HG02973 (cell line): ENCODE data around the gene CCL17.
"Not testable (repeated sequence)": the region's sequence is repeated elsewhere in the genome, so short reads cannot be mapped to it uniquely, and the experiment has no call there.

ENCODE experiments used
- ATAC-seq: cut with Tn5 transposase; IDR thresholded peaks from one replicate; pipeline ENCODE4 v1.9.1; 2021; ENCODE audit warnings: moderate library complexity; ENCODE audit not compliant: unreplicated experiment

Gene CCL17

DNA sequence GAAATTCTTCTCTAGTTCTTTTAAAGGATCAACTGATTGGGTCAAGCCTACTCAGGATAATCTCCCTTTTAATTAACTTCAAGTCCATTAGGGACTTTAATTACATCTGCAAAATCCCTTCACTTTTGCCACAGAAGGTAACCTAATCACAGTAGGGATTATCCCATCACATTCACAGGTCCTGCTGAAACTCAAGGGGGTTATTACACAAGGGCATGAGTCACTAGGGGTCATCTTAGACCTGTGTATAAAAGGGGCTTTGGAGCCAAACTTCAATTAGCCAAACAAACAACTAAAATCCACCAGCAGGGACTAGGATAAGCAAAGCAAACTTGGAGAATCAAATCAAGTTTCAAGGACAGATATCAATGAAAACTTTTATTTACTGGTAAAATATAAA is 23.3 kb downstream of the CCL17 start:
- ATAC-seq, result no peak

DNA sequence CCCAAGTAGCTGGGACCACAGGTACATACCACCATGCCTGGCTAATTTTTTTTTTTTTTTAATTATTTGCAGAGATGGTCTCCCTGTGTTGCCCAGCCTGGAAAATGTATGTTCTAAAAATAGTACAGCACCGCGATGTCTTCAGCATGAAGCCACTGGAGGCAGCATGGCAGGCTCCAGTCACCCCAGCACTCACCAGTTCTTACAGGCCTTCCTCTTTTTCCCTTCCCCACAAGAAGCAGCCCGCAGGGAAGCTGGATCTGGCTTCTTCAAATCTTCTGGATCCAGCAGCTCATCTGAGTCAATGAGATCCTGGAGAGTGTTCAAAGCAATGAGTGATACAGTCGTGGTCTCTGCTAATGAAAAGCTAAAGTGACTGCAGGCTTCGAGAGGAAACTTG is 26.4 kb downstream of the CCL17 start:
- no peak for ATAC-seq

DNA sequence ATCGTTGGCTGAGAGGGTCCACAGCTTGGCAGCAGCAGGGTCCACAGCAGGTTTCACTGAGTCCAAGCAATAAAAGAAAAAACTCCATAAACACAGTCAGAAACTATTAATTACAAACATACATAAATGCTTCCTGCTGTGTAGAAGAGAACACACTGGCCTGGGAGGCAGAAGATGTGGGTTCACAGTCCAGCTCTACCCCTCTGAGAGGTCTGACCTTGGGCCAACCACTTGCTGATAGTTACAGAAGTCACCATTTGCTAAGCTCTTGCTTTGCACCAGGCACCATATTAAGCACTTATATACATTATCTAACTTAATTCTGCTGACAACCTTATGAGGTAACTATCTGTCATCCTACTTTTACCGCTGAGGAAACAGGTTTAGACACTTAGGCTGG is 27.9 kb downstream of the CCL17 start:
- ATAC-seq, result no peak

DNA sequence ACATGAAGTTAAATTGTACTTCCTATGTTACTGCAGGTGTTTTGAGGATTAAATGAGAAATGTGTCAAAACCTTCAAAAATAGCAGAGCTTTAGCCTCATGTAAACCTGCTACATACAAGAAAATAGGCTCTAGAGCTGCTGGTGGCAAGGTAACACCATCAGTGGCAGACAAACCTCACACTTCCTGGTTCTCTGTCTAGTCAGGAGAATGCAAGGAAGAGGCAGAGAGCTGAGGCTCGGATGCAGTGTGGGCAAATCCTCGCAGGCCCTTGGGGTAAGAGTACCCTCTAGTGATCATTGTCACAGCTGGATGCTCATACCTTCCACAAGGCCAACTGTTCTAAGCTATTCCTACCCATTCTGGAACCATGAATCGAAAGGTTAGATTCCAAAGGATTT is 28.4 kb downstream of the CCL17 start:
- ATAC-seq, result no peak

DNA sequence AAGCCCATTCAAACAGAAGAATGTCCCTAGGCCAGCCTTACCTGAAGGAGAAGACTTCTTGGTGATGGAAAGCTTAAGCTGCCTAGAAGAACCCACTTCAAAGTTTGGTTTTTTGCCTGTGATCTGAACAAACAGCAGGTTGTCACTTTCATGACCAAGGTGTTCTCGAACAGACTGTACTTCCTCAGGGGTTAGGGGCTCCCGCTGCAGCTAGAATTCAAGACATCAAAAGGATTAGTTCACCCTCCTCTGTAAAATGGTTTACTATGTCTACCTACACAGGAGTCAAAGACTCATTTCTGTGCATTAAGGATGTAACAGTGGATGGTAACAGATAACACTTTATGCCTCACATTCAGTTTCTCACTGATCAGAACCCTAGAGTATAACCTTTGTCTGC is 29.4 kb downstream of the CCL17 start:
- ATAC-seq, result no peak

DNA sequence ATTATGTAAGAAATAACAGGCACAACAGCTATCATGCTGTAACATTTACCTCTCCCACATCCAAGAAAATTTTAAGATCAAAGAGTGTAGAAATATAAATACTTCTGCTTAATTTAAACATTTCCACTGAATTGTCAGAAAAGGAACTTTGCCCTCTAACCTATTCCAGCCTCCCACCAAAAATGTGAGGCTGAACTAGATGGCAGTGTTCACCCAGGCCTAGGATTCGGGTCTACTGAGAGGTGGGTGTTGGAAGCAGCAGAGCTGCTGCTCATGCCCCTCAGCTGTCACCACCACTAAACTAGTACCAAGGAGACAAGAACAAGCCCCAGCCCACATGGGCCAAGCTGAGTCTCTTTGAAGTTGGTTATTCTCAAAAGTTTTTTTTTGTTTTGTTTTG is 31.3 kb downstream of the CCL17 start:
- ATAC-seq, result no peak

DNA sequence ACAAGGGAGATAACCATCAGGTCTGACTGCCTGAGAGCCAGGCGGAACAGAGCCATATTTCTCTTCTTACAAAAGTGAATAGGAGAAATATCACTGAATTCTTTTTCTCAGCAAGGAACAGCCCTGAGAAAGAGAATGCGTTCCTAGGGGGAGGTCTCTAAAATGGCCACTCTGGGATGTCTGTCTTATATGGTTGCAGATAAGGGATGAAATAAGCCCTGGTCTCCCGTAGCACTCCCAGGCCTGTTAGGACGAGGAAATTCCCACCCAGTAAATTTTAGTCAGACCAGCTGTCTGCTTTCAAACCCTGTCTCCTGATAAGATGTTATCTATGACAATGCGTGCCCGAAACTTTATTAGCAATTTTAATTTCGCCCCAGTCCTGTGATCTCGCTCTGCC is 35.4 kb downstream of the CCL17 start:
- ATAC-seq, result not testable (repeated sequence)

DNA sequence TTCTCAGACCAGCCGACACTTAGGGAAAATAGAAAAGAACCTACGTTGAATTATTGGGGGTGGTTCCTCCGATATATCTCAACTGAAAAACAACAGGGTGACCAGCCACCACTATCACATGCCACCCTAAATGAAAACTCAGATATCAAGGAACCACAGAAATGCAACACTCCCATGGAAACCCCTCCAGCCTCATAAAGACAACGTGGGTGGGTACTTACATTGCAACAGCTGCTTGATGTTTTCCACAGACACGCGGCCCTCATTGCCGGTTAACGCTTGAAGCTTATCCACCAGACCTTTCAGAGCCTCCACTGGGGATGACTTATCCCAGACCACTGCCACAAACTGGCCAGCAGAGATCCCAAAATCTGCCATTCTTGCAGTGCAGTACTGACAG is 36.0 kb downstream of the CCL17 start:
- not testable (repeated sequence) for ATAC-seq

DNA sequence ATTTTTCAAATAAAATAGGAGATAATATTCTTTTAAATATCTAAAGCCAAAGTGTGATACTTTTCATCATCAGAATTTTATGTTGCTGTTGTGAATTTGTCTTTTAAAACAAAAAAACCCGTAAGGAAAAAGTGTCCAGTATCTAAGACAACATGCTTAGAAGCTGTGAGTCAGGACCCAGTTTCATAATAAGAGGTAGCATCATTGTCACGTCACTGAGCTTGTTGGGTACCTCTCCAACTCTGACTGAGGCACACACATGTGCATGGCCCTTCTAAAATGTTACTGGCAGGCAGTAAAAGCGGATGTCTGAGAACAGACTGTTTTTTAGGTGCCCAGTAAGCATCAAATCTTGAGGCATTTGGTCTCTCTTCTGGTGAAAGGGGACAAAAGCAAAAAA is 40.1 kb downstream of the CCL17 start:
- no peak for ATAC-seq

DNA sequence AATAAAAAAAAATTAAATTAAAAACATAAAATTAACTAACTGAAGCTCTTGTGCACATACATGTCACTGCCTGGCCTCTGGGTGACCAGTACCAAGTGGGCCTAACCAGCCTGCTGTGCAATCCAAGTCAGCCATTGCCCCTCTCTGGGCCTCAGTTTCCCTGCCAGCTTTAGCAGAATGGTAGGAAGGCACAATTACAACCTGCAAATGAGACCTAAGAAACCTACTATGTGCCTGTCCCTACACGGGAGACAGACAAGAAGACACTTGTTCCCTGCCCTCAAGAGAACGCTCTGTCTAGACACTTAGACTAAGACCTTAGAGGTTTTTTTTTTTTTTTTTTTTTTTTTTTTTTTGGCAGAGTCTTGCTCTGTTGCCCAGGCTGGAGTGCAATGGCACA is 40.9 kb downstream of the CCL17 start:
- ATAC-seq, result no peak

DNA sequence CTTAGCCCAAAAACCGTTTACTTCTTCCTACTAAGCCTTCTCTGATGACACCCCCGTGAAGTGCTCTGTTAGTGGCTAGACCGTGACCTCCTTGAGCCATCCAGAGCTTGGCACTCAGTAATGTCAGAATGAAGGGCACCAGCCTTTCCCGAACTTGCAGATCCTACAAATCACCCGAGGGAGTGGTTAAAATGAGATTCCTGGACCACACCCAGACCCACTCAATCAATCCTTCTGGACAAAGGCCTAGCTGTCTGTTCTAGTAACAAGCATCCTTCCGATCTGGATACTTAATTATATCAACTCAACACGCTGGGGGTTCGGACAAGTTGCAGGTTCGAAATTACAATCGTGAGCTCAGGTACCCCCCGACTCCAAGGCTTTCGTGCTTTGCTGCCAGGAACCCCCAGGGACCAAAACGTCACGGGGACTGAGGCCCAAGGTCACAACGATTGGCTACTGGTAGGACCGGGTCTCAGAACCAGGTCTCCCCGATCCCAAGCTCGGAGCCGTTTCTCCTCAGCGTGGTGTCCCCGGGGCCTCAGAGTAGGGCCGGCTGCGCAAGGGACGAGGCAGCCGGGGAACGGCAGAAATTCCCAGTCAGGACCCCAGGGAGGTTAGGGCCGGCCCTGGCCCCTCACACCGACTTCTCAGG is 42.1 kb downstream of the CCL17 start:
- ATAC-seq, result peak; percentile 26

DNA sequence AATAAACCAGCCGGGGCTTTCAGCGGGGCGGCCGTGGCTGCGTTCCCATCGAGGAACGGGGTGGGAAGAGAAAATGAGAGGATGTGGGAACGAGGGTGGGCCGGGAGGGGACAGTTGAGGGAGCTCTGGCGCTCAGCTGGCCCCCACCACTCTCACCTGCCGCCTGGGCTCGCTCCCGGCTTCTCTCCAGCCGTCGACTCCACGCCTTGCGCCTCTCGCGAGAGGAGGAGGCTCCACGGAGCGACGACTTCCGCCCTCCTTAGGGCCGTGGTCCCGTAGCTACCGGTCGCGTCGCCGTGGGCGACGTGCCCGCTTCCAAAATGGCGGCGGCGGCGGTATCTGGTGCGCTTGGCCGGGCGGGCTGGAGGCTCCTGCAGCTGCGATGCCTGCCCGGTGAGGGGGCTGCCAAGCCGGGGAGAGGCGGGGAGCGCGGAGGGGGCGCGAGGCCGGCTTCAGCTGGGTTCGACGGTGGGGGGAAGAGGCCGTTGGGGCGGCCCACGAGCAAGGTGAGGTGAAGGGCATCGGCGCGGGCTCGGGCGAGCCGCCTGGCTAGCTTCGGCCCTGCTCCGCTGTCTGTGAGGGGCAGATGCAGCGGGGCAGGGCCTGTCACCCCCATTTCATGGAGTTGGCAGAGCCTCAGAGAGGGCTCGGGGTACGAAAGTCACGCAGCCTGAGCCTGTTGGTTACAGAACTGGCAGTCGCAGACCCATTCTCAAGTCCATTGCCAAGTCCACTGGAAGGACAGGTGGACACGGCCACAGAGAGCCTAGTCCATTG is 42.8 kb downstream of the CCL17 start, which contains the start of the genes CIAPIN1 and COQ9:
CIAPIN1 (minus strand) TSS at position 200 of the 777 bp plus-strand sequence. CDS start 6,457 bp downstream, outside the sequence.
COQ9 (plus strand) TSS at position 294 of the 777 bp plus-strand sequence; CDS start at position 321, 27 bp downstream.
- ATAC-seq, result peak; percentile 96

DNA sequence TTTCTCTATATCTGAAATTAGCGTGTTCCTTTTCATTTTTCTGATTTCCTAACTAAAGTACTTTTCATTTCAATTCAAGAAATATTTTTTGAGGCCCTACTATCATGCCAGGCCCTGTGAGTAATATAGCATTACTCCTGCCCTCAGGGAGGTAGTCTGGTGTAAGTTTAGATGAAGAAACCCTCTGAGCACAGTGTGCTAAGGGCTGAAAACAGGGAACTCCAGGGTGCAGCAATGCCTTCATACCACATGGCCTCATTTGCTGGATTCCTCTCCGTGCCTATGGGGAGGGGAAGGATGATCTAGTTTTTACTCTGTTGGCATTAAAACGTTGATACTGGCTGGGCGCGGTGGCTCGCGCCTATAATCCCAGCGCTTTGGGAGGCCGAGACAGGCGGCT is 47.5 kb downstream of the CCL17 start:
- ATAC-seq, result no peak

DNA sequence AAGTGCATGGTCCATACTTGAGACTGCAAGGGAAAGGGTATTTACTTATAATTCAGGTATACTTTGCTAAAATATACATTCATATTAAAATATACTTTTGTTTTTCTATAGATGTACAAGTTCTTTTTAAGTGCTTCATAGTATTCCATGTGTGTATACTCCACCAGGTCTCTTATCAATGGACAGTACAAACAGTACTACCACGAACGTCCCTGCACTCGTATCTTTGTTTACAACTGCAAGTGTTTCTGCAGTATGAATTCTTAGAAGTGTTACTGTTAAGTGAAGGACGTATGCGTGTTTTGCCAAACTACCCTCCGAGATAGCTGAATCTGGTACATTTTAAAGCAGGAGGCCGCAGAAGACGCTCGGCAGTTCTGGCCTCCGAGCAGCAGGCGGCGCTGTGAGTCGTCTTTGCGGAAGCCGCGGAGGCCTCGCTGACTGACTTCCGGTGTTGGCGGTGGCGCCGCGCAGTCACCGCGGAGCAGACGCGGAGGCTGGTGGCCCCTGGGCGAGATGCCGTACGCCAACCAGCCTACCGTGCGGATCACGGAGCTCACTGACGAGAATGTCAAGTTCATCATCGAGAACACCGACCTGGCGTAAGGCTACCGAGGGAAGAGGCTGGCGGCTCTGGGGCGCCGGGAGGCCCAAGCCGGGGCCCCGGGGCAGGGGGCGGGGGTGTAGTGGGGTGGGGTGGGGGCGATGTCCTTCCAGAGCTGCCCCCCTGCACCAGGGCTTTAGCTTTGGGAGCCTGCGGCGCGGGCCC is 57.8 kb downstream of the CCL17 start, which contains the start of gene POLR2C:
POLR2C (plus strand) TSS at position 471 of the 769 bp plus-strand sequence; CDS start at position 517, 46 bp downstream.
- peak; percentile 84 for ATAC-seq

DNA sequence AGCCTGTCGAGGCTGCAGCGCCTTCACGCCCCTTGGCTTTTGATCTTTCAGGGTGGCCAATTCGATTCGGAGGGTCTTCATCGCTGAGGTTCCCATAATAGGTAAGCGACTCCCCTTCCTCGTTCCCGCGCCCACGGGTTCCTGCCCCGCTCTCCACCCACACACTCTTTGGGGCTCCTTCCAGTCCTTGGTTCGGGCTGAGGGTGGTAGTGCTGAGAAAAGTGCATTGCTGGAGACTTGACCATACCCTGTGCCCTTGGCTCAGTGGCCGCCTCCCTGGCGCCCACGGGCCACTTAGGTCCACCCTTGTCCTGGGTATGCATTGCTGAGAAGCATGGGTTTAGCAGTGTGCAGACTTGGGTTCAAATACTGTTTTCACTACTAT is 58.4 kb downstream of the CCL17 start:
- ATAC-seq, result peak; percentile 14

DNA sequence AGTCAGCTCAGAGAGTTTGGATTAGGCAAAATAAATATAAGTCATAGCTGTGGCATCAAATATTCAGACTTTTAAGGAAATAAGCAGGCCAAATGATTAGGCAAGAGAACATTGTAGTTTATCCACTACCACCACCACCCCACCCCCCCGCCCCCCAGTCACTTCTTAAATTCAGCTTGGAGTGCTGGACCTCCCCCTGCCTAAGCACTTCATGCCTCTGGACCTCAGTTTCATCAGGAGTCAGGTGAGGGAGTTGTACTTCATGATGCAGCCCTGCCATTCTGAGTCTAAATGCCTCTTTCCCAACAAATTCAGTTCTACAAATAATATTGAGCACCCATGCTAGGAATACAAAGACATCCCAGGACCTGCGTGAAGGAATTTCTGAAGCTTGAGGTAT is 60.0 kb downstream of the CCL17 start:
- ATAC-seq, result no peak
